ENCODE results near the gene MITF. TPM values are rescaled to one million over a fixed set of nuclear protein-coding genes. Genes with fewer than 3 reads are reported as not detected.

MITF gene
- total RNA-seq, 1 experiment from 2014 or later, result 1.9 TPM

GRCh38 chr3:69815970-69816369 lies 76.7 kb downstream of the MITF start:
- Histone ChIP-seq H3K9me2 (ENCODE audit: insufficient read depth) (no peaks in the 10 kb centered on the region), H3K4me3 (replicated peaks in 1 of 2; ENCODE audit: low read depth in 1 of 2, low read length in 2 of 2) (no peak overlapping the region), H3K9ac (ENCODE audit: low read length) (no peak overlapping the region), H3K4me1 (ENCODE audit: control insufficient read depth in 1 of 2, insufficient read depth in 2 of 2, low read length in 2 of 2) (no peaks in the 10 kb centered on the region), H3K27me3 (ENCODE audit: insufficient read depth, low read length) (no peaks in the 10 kb centered on the region), H2AFZ (ENCODE audit: low read depth, low read length, poor library complexity, severe bottlenecking) (no peak overlapping the region), H3K9me3 (ENCODE audit: control insufficient read depth in 1 of 2, insufficient read depth in 1 of 2, low read depth in 1 of 2, low read length in 2 of 2) (no peaks in the 10 kb centered on the region), H3K79me2 (ENCODE audit: insufficient read depth, low read length) (no peaks in the 10 kb centered on the region), H3K27ac (ENCODE audit: low read depth, low read length) (no peak overlapping the region), H4K20me1 (ENCODE audit: insufficient read depth) (no peaks in the 10 kb centered on the region), H3K4me2 (ENCODE audit: low read length) (no peak overlapping the region), H3K36me3 (ENCODE audit: control insufficient read depth in 1 of 2, insufficient read depth in 2 of 2, low read length in 2 of 2) (no peaks in the 10 kb centered on the region)
- RAD21 ChIA-PET (ENCODE audit: low non-redundant PET in 1 of 2, low total read pairs in 2 of 2, uncharacterized antibody in 2 of 2, unreplicated experiment in 2 of 2), result no interaction called here
- CTCF ChIA-PET, result no interaction called here
- POLR2A ChIA-PET, result no interaction called here
- intact Hi-C loops (cut with micrococcal nuclease), result no loop called here
- no peak for ATAC-seq
- BruUV-seq (replicated peaks), result no TSS peak
- TF ChIP-seq SIN3A (IDR thresholded peaks at IDR 0.05; ENCODE audit: low read depth) (no peak), ZBTB33 (IDR thresholded peaks at IDR 0.05; ENCODE audit: extremely low read depth, insufficient replicate concordance, low read length) (no peak), ZFX (IDR thresholded peaks at IDR 0.05) (no peak), YY1 (IDR thresholded peaks at IDR 0.05; ENCODE audit: extremely low read depth, insufficient replicate concordance, low read depth, low read length) (no peak), TCF7L2 (IDR thresholded peaks at IDR 0.05; ENCODE audit: borderline replicate concordance, extremely low read depth, insufficient read depth, insufficient read length) (no peak), CTCF (IDR thresholded peaks at IDR 0.05 in 2 of 3, conservative IDR thresholded peaks at IDR 0.05 in 1 of 3; ENCODE audit: borderline replicate concordance in 1 of 3, insufficient read depth in 1 of 3, low read depth in 2 of 3, low read length in 2 of 3) (no peak), REST (IDR thresholded peaks at IDR 0.05; ENCODE audit: low read depth) (no peak), EZH2phosphoT487 (IDR thresholded peaks at IDR 0.05; ENCODE audit: borderline replicate concordance) (no peak), JUND (IDR thresholded peaks at IDR 0.05) (no peak), ELF1 (IDR thresholded peaks at IDR 0.05; ENCODE audit: borderline replicate concordance, low read depth) (no peak)
- no peak for DNase-seq (ENCODE audit: low read depth, low spot score)

Data from HCT116 (cell line).